Measurements from ENCODE around the gene RP2.

RP2 gene

DNA sequence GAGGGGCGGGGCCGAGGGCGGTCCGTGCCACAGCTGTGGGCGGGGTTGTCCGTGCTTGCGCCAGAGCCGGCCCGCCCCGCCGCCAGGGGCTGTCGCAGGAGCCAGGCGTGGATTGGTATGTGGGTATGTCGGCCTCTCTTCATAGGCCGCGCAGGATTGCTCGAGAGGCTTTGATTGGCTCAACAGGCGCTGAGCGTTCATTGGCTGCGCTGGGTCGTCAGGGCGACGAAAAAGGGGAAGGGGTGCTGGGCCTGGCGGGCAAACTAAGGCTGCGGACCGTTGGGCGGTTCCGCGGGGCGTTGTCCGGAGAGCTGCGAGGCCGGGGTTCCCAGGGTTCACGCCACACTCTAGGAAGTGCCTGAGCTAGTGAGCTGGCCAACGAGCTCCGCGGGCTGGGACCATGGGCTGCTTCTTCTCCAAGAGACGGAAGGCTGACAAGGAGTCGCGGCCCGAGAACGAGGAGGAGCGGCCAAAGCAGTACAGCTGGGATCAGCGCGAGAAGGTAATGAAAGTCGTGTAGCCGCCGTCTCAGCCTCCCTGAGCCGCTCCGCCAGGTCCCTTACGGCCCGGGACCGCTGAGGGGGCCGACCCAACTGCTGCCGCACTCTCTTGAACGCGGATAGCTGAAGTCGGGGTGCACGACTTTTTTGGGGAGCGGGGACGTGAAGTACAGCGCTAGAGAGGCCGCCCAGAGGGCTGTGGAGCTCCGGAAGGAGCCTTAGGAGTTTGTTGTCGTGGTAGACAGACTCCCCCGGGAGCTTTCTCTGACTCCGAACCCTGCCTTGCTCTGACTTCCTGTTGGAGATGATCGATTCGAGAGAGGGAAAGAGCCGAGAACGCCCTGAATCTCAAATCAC, at the start of gene RP2:
TSS of gene RP2 (plus strand) at position 343 of the 857 bp plus-strand sequence. CDS start at position 401, 58 bp downstream.
- peak within 1 kb of the TSS; percentile 78 for H3K27ac ChIP-seq
- TF ChIP-seq ZFX (IDR thresholded peaks at IDR 0.05), result no peak
- TF ChIP-seq CTCF (conservative IDR thresholded peaks at IDR 0.05), result no peak

GRCh38 chrX:46788902-46789301, 47.9 kb upstream of the RP2 start:
- no peak overlapping the region for H3K27ac ChIP-seq
- TF ChIP-seq CTCF (conservative IDR thresholded peaks at IDR 0.05) (no peak), ZFX (IDR thresholded peaks at IDR 0.05) (no peak)

DNA sequence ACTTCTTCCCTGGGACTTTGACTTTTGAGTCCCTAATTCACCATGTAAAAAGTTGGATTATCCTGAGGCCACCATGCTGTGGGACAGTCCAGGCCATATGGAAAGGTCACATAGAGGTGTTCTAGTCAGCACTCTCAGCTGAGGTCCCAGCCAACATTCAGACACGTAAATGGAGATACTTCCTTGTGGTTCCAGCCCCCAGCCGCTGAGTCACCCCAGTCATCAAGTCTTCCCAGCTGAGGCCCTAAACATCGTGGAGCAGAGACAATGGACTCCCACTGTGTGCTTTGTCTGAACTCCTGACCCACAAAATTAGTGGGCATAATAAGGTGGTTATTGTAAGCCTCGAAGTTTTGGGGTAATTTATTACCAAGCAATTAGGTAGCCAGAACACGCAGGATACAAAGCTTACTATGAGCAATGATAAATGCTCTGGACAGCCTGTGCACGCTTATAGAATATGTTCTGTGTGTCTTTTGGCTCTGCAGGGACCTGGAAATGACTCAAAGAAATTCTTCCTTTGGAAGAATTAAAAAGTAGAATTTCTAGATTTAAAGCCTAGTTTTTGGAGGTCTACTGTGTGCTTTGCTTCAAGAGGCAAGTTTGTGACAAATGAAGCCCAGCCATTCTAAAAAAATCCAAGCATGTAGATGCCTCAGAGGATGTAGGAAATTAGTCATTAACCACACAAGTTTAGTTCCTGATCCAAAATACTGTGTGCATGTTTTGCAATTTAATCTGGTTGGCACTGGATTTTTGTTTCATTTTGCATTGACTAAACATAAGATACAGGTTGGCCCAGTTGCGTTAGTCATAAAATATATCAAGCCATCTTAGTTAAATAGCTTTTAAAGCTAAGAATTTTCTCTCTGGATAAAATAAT, 44.7 kb upstream of the RP2 start:
- H3K27ac ChIP-seq, result peak overlapping the region; percentile 97
- TF ChIP-seq CTCF (conservative IDR thresholded peaks at IDR 0.05) (no peak), ZFX (IDR thresholded peaks at IDR 0.05) (no peak)

- TF ChIP-seq CTCF (conservative IDR thresholded peaks at IDR 0.05), result no peak
- TF ChIP-seq ZFX (IDR thresholded peaks at IDR 0.05), result no peak
- no peak overlapping the region for H3K27ac ChIP-seq
These were observed 44.0 kb upstream of the RP2 start for GRCh38 chrX:46792810-46793188.

DNA sequence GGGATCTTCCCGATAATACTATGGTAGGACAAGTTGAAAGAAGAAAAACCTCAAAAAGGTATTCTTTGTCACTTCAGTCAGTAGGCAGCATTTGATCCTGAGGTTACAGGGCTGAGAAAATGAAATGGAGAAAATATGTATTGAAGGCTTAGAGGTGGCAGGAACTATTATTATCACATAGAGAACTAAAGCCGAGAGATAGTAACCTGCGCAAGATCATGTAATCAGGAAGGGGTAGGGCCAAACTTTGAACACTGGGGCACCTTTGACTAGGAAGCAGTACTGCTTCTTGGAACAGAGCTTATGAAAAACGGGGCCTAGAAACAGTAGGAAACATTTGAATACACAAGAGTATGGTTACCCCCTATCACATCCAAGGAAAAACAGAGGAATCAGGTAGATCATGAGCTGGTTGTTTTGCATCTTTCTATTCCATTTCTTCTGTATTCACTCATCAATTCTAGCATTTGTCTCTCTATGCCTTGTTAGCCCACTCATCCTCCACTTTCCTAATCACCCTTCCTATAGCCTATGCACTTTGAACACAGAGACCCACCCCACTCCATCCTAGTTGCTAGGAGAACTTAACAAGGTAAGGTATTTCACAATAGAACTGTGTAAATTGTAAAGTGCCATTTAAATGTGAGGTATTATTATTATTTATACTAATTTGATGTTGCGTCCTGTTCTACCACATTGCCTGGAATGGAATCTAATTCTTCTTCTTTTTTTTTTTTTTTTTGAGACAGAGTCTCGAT, 43.3 kb upstream of the RP2 start:
- H3K27ac ChIP-seq, result peak overlapping the region; percentile 9; the same call in 1 of the 2 replicates
- no peak for TF ChIP-seq ZFX (IDR thresholded peaks at IDR 0.05)
- TF ChIP-seq CTCF (conservative IDR thresholded peaks at IDR 0.05), result no peak

- TF ChIP-seq CTCF (conservative IDR thresholded peaks at IDR 0.05) (peak; percentile 85), ZFX (IDR thresholded peaks at IDR 0.05) (no peak)
- H3K27ac ChIP-seq, result no peak overlapping the region
These were observed 40.2 kb upstream of the RP2 start for GRCh38 chrX:46796574-46797191.

All from C4-2B (cell line).